ENCODE results near the gene NOTCH1.

NOTCH1 gene

GRCh38 chr9:136536051-136536720 lies 9.7 kb downstream of the NOTCH1 start:
- H3K4me3 ChIP-seq (ENCODE audit: low read depth, low read length): no peak overlapping the region
- ChIA-PET CTCF (interaction anchor here (1.1 kb wide), 1 partner anchor 96 kb away, joined by 3 read pairs; no protein-coding TSS in a partner anchor), POLR2A (no interaction called here)
- DNase-seq (ENCODE audit: low read depth, low spot score): no peak
- TF ChIP-seq CTCF (IDR thresholded peaks at IDR 0.05; ENCODE audit: insufficient read depth, low read length, missing control alignments): no peak

GRCh38 chr9:136535070-136535469 lies 10.8 kb downstream of the NOTCH1 start:
- no peak for TF ChIP-seq CTCF (IDR thresholded peaks at IDR 0.05; ENCODE audit: insufficient read depth, low read length, missing control alignments)
- ChIA-PET CTCF (no interaction called here), POLR2A (no interaction called here)
- no peak overlapping the region for H3K4me3 ChIP-seq (ENCODE audit: low read depth, low read length)
- no peak for DNase-seq (ENCODE audit: low read depth, low spot score)

GRCh38 chr9:136534366-136534765 lies 11.5 kb downstream of the NOTCH1 start:
- POLR2A ChIA-PET: no interaction called here
- TF ChIP-seq CTCF (IDR thresholded peaks at IDR 0.05; ENCODE audit: insufficient read depth, low read length, missing control alignments): no peak
- CTCF ChIA-PET: interaction anchor here (0.9 kb wide), 1 partner anchor 27 kb away, joined by 3 read pairs; no protein-coding TSS in a partner anchor
- no peak overlapping the region for H3K4me3 ChIP-seq (ENCODE audit: low read depth, low read length)
- DNase-seq (ENCODE audit: low read depth, low spot score): no peak

GRCh38 chr9:136533775-136534157 lies 12.1 kb downstream of the NOTCH1 start:
- DNase-seq (ENCODE audit: low read depth, low spot score): no peak
- TF ChIP-seq CTCF (IDR thresholded peaks at IDR 0.05; ENCODE audit: insufficient read depth, low read length, missing control alignments): no peak
- CTCF ChIA-PET: interaction anchor here (0.9 kb wide), 1 partner anchor 28 kb away, joined by 3 read pairs; no protein-coding TSS in a partner anchor

GRCh38 chr9:136532799-136533774 lies 12.8 kb downstream of the NOTCH1 start:
- CTCF ChIA-PET: interaction anchor here (0.8 to 0.9 kb wide), 2 partner anchors 29 to 132 kb away, joined by 3 read pairs; no protein-coding TSS in a partner anchor
- POLR2A ChIA-PET: no interaction called here
- no peak overlapping the region for H3K4me3 ChIP-seq (ENCODE audit: low read depth, low read length)
- DNase-seq (ENCODE audit: low read depth, low spot score): no peak
- TF ChIP-seq CTCF (IDR thresholded peaks at IDR 0.05; ENCODE audit: insufficient read depth, low read length, missing control alignments): no peak

More at GRCh38 chr9:136533775-136534157, 12.1 kb downstream of the NOTCH1 start:
- no peak overlapping the region for H3K4me3 ChIP-seq (ENCODE audit: low read depth, low read length)
- POLR2A ChIA-PET: no interaction called here
